A673 (cell line): ENCODE measurements around the gene TRPM6. TPM values are rescaled to one million over a fixed set of nuclear protein-coding genes. Genes with fewer than 3 reads are reported as not detected.
"Not testable (repeated sequence)": the region's sequence is repeated elsewhere in the genome, so short reads cannot be mapped to it uniquely, and the experiment has no call there.

Experiments used
- BruUV-seq: library from RNA; stranded (reverse); fragments of 400-500 nt; replicated peaks from 2 replicates; lab custom pipeline; 2021; lab: Mats Ljungman, UMichigan
- CTCF ChIA-PET: fragments of 300-600 bp; sonication (Branson Sonifier 250); formaldehyde crosslinking; loops from one replicate; lab custom pipeline; 2022; ENCODE audit warnings: antibody characterized with exemption; lab: Charles Lee
- POLR2A ChIA-PET: fragments of 300-600 bp; sonication (Branson Sonifier 250); formaldehyde crosslinking; loops from one replicate; lab custom pipeline; 2022; ENCODE audit warnings: antibody characterized with exemption; ENCODE audit not compliant: low non-redundant PET; lab: Charles Lee
- DNase-seq: peaks from one replicate; pipeline ENCODE4 v3.0.0-alpha.2; 2015; ENCODE audit warnings: low spot score
- H3K27ac ChIP-seq: fragments of 200-600 bp; sonication (generic); 2 replicates; pipeline ENCODE4 v1.5.1; 2016; ENCODE audit warnings: mixed run types, low read depth, mild to moderate bottlenecking, mixed read lengths, antibody characterized with exemption, low read length; ENCODE audit not compliant: poor library complexity, severe bottlenecking
- H3K27me3 ChIP-seq: fragments of 200-600 bp; sonication (generic); replicated peaks from 2 replicates; pipeline ENCODE4 v1.6.1; 2017; ENCODE audit warnings: mixed run types, low read depth, mild to moderate bottlenecking, mixed read lengths, antibody characterized with exemption, low read length; ENCODE audit not compliant: insufficient read depth, poor library complexity
- H3K36me3 ChIP-seq: fragments of 200-600 bp; sonication (generic); 2 replicates; pipeline ENCODE4 v1.6.1; 2016; ENCODE audit warnings: mixed run types, mild to moderate bottlenecking, mixed read lengths, antibody characterized with exemption, low read length; ENCODE audit not compliant: insufficient read depth, poor library complexity, severe bottlenecking
- H3K4me1 ChIP-seq: fragments of 200-600 bp; sonication (generic); 2 replicates; pipeline ENCODE4 v1.6.1; 2017; ENCODE audit warnings: mixed run types, mild to moderate bottlenecking, mixed read lengths, antibody characterized with exemption, low read length; ENCODE audit not compliant: insufficient read depth, poor library complexity, severe bottlenecking
- H3K4me3 ChIP-seq: fragments of 200-600 bp; sonication (generic); 2 replicates; pipeline ENCODE4 v1.5.1; 2016; ENCODE audit warnings: low read depth, mixed run types, mild to moderate bottlenecking, mixed read lengths, low read length; ENCODE audit not compliant: poor library complexity, severe bottlenecking
- H3K9me3 ChIP-seq: fragments of 200-600 bp; sonication (generic); 2 replicates; pipeline ENCODE4 v1.6.1; 2016; ENCODE audit warnings: mixed run types, low read depth, mild to moderate bottlenecking, mixed read lengths, antibody characterized with exemption, low read length; ENCODE audit not compliant: poor library complexity, severe bottlenecking
- EZH2 ChIP-seq: fragments of 200-600 bp; sonication (generic); IDR thresholded peaks from 2 replicates; pipeline ENCODE4 v1.6.1; 2017; ENCODE audit warnings: borderline replicate concordance, low read depth, mild to moderate bottlenecking, mixed read lengths, antibody characterized with exemption, low read length; ENCODE audit not compliant: poor library complexity, severe bottlenecking
- intact Hi-C: fragments of 100-400 bp; cut with micrococcal nuclease; formaldehyde crosslinking; loops from one replicate; pipeline ENCODE4 v1.10.0; 2022; ENCODE audit not compliant: unreplicated experiment
- total RNA-seq: library from RNA; stranded (reverse); gene quantifications from 2 replicates; pipeline ENCODE4 v1.2.3, GENCODE V29; 2021
- TF ChIP-seq, protein P1 (sequence below): fragments of 300-800, 200-600 bp; sonication (generic); conservative IDR thresholded peaks from 2 replicates; pipeline ENCODE4 v1.5.1; 2017; ENCODE audit warnings: low read depth, mild to moderate bottlenecking, antibody characterized with exemption, low read length, moderate library complexity, mixed read lengths

TRPM6 gene
- total RNA-seq, 1 experiment from 2014 or later: 0.06 TPM

DNA sequence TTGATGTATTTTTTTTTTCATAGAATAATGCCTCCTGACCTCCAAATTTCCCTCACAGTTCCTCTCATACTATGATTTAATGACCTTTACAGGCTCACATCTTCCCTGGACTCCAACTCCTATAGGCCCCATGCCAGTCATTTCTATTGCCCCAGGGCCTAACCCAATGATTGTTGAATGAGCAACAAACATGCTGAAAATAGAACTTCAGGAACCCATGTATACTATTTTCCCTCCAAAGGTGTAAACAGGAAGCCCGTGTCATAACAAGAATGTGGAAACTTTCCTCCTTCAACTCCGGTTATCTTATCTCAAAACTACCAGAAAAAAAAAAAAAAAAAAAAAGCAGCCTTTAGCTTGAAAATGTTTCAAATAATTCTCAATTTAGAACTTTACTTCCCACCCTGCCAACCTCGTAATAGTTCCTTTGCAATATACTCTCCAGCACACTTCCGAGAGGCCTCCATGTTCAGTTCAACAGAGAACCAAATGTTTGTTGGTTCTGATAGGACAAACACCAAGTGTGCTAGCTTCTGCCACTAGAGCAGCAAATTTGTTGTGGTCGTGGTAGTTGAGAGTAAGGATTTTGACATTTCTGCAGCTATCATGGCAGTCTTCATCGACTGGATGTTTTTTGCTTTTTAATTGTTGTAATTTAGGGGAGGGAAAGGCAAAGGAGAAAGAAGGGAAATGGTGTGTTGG is 25.8 kb downstream of the TRPM6 start:
- no peak overlapping the region for H3K4me3 ChIP-seq
- H3K4me1 ChIP-seq: peaks cover 7% of the 10 kb centered on the region
- intact Hi-C loops: no loop called here
- H3K27ac ChIP-seq: no peak overlapping the region
- no peaks in the 10 kb centered on the region for H3K9me3 ChIP-seq
- CTCF ChIA-PET: no interaction called here
- POLR2A ChIA-PET: no interaction called here
- no peaks in the 10 kb centered on the region for H3K27me3 ChIP-seq
- no TSS peak for BruUV-seq
- no peak for DNase-seq
- TF ChIP-seq EZH2: no peak
- TF ChIP-seq, protein P1, sequence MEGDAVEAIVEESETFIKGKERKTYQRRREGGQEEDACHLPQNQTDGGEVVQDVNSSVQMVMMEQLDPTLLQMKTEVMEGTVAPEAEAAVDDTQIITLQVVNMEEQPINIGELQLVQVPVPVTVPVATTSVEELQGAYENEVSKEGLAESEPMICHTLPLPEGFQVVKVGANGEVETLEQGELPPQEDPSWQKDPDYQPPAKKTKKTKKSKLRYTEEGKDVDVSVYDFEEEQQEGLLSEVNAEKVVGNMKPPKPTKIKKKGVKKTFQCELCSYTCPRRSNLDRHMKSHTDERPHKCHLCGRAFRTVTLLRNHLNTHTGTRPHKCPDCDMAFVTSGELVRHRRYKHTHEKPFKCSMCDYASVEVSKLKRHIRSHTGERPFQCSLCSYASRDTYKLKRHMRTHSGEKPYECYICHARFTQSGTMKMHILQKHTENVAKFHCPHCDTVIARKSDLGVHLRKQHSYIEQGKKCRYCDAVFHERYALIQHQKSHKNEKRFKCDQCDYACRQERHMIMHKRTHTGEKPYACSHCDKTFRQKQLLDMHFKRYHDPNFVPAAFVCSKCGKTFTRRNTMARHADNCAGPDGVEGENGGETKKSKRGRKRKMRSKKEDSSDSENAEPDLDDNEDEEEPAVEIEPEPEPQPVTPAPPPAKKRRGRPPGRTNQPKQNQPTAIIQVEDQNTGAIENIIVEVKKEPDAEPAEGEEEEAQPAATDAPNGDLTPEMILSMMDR: no peak
- H3K36me3 ChIP-seq: no peaks in the 10 kb centered on the region

DNA sequence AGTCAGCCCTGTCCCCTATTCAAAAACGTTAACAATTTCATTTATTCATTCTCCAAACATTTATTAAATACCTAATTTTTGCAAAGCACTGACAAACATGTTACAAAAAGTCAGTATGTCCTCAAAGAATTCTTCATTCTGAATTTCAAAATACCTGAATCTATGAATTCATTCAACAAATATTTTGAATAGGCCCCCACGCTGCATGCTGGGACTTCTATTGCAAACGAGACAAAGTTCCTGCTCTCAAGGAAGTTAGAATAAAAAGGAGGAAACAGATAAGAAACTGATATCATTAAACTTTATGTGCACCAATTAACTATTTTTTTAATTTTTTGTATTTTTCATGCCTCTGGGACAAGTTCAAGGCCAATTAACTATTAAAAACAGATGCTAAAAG is 26.6 kb downstream of the TRPM6 start:
- BruUV-seq: no TSS peak
- Histone ChIP-seq H3K36me3 (no peaks in the 10 kb centered on the region), H3K27ac (no peak overlapping the region), H3K27me3 (no peaks in the 10 kb centered on the region), H3K4me3 (no peak overlapping the region), H3K4me1 (peaks cover 7% of the 10 kb centered on the region), H3K9me3 (no peaks in the 10 kb centered on the region)
- DNase-seq: peak; percentile 31
- TF ChIP-seq EZH2: no peak
- TF ChIP-seq, protein P1: no peak
- intact Hi-C loops: no loop called here
- CTCF ChIA-PET: no interaction called here
- POLR2A ChIA-PET: no interaction called here

DNA sequence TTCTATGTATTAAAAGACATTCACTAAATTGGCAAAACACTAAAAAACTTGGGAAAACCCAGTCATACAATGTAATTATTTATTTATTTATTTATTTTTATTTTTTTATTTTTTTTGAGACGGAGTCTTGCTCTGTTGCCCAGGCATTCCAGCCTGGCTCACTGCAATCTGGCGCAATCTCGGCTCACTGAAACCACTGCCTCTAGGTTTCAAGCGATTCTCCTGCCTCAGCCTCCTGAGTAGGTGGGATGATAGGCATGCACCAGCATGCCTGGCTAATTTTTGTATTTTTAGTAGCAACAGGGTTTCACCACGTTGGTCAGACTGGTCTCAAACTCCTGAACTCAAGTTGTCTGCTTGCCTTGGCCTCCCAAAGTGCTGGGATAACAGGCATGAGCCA is 27.5 kb downstream of the TRPM6 start:
- CTCF ChIA-PET, intact Hi-C loops, DNase-seq: not testable (repeated sequence)

DNA sequence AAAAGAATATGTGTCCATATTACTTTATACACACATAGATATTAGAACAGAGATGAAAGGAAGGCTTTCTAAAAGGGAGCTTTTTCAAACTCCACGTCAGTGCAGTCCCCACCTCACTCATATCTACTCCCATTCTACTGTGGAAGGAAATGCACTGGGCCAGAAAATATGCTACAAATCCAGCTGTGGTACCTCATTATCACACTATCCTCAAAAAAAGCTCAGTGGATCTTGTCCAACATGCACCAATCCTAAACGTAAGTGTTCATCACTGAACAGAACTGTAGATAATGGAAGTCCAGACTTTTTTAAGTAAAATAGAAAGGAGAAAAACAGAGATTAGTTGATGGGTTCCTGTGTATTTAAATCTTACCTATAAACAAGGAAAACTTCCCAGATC is 27.9 kb downstream of the TRPM6 start:
- no TSS peak for BruUV-seq
- H3K9me3 ChIP-seq: no peaks in the 10 kb centered on the region
- no peak overlapping the region for H3K4me3 ChIP-seq
- ChIA-PET POLR2A (no interaction called here), CTCF (no interaction called here)
- H3K27ac ChIP-seq: no peak overlapping the region
- DNase-seq: no peak
- no peaks in the 10 kb centered on the region for H3K4me1 ChIP-seq
- no peaks in the 10 kb centered on the region for H3K36me3 ChIP-seq
- H3K27me3 ChIP-seq: no peaks in the 10 kb centered on the region
- intact Hi-C loops: no loop called here
- TF ChIP-seq EZH2: no peak
- TF ChIP-seq, protein P1: no peak

More for the DNA sequence above, 27.5 kb downstream of the TRPM6 start:
- POLR2A ChIA-PET, H3K9me3 ChIP-seq, BruUV-seq, H3K27me3 ChIP-seq, H3K36me3 ChIP-seq, H3K4me3 ChIP-seq, H3K4me1 ChIP-seq, H3K27ac ChIP-seq: not testable (repeated sequence)
